GM12801 (cell line): ENCODE measurements around the gene COMMD4.

Experiments used
- CTCF ChIP-seq: IDR thresholded peaks from one replicate; pipeline ENCODE4 v1.5.1; 2011; ENCODE audit warnings: control low read depth; ENCODE audit not compliant: insufficient read length; ENCODE audit errors: extremely low read depth

COMMD4 gene

GRCh38 chr15:75335705-75336355 lies at the start of gene COMMD4:
TSS of gene COMMD4 (plus strand) at chr15:75336063. CDS start at chr15:75336090, 27 bp downstream.
- TF ChIP-seq CTCF = no peak

GRCh38 chr15:75302318-75302717 lies 33.5 kb upstream of the COMMD4 start:
- TF ChIP-seq CTCF = no peak

GRCh38 chr15:75306188-75306587 lies 29.7 kb upstream of the COMMD4 start:
- no peak for TF ChIP-seq CTCF

- TF ChIP-seq CTCF = no peak
Observed at GRCh38 chr15:75307778-75308390, 28.0 kb upstream of the COMMD4 start.

GRCh38 chr15:75309711-75310110 lies 26.2 kb upstream of the COMMD4 start:
- TF ChIP-seq CTCF = no peak

GRCh38 chr15:75313116-75313845 lies 22.6 kb upstream of the COMMD4 start:
- no peak for TF ChIP-seq CTCF

- no peak for TF ChIP-seq CTCF
Observed at GRCh38 chr15:75314552-75315290, 21.1 kb upstream of the COMMD4 start.
